Left lobe of liver (tissue), 2 donors: ENCODE measurements around the gene WDR18. TPM values are rescaled to one million over a fixed set of nuclear protein-coding genes. Genes with fewer than 3 reads are reported as not detected.
A peak's percentile ranks its signal among the peaks of the same experiment; 100 is the strongest.
"Not testable (repeated sequence)": the region's sequence is repeated elsewhere in the genome, so short reads cannot be mapped to it uniquely, and the experiment has no call there.

Experiments
- ATAC-seq: fragments of 200-7000 bp; cut with Tn5 transposase; one replicate; pipeline ENCODE4 v1.9.1; 2020; ENCODE audit warnings: mild to moderate bottlenecking, moderate library complexity
- DNase-seq: peaks from one replicate; pipeline ENCODE4 v3.0.0-alpha.2; 2020; ENCODE audit warnings: low spot score
- total RNA-seq: library from RNA; stranded (reverse); gene quantifications from one replicate; pipeline ENCODE4 v1.2.1, GENCODE V29; 2021
- donor health status: DM: no; HTN: no; CAD: no; lungs with moderate emphysema.
- donor health status: DM: no; HTN: yes; CAD: no.

The WDR18 gene
- total RNA-seq, 1 donor from 2014 or later: 34.7 TPM

DNA sequence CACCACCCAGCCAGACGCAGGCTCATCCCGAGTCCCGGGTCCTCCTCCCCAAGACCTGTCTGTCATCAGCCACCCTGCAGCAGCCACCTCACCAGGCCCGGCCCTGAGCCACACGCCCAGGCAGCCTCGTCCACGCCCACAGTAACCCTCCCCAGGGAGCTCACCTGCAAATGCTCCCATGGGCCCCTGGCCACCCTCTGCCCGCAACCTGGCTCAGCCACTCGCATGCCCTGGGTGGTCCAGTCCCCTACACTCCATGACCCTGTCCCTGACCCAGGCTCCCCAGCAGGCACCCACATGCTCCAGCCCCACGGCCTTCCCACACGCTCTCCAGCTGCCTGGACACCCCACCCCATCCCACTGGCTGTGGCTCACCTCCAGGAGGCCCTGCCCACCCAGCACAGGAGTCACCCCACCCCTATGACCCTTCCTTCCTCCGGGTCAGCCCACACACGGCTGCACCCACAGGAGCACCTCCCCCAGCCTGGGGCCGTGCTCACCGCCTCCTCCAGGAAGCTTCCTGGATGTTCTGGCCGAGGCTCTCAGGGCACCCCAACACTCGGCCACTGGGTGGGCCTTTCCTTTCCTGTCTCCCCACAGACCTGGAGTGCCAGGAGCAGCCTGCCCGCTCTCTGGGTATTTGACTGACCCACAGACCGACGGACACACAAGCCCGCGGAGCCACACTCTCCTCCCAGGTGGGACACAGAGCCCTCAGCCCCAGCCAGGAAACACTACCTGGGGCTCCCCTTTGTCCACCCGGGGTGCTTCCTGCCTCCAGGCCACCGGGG lies 33.2 kb downstream of the WDR18 start:
- DNase-seq (no peak), ATAC-seq (no peak)

DNA sequence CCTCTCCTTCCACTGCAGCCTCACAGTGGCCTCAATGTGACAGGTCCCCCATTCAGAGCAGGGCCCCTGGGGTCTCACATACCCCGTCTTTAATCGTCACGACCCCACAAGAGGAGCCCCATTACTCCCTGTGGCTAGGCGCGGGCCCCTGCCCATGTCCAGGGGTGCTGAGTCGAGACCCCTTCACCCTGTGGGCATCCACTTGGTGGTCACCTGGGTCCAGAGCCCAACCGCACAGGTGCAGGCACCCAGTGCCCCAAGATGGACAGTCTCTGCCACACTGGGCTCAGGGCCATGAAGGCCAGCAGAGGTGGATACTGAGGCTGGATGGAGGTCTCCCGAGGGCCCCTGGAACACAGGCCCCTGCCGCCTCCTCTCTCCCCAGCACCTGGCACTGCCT lies 33.8 kb downstream of the WDR18 start:
- no peak for ATAC-seq
- no peak for DNase-seq

DNA sequence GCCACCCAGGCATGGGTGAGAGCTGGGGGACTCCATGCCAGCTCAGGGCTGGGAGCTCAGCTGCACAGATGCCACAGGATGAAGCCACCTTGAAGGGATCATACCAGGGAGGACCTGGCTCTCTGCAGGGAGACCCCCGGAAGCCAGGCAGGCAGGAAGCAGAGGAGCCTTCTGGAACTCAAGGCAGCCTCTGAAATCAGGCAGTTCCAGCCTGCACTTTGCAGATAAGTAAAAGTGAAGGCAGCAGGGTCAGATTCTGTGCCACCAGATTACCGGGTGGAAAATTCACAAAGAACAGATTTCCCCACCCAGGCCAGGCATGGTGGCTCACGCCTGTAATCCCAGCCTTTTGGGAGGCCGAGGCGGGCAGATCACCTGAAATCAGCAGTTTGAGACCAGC lies 34.2 kb downstream of the WDR18 start:
- DNase-seq: no peak
- ATAC-seq: no peak

DNA sequence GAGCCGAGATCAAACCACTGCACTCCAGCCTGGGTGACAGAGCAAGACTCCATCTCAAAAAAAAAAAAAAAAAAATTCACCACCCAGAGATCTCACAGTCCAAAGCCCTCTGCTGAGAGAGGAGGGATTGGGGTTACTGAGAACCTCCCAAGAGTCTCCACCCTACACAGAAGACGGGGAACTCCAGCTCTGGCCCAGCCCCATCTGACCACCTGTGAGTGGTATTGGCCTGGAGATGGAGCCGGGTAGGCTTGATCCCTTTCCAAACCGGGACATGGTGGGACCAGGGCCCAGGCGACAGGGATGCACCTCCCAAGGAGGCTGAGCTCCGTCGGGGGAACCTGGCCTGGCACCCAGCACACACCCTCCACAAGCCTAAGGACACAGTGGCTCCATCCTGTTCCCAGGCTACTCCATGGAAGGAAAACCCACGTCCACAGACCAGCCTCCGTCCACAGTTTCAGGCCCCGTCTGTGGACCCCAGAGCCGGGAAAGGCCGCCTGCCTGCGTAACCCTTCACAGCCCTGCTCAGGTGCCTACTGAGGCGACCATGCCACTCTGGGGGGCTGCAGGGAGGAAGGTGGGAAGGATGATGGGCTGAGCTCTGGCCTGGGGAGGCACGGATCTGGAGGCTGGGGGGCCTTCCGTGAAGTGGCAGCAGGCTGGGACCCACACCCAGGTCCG lies 34.9 kb downstream of the WDR18 start:
- no peak for DNase-seq

DNA sequence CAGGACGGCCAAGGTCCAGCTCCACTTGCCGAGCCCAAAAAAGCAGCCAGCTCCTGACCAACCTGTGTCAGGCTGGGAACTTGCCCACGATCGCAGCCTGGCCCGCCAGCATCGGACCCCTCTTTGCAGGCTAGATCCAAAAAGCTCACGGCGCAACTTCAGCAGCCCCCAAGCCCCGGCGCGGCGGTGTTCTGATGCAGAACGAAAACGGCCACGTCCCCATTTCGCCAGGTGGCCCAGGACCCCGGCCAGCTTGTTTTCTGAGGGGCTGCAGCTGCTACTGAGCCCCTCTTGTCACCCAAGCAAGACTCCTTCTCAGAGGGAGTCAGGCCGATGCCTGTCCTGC lies 35.4 kb downstream of the WDR18 start:
- ATAC-seq (no peak), DNase-seq (no peak)

More for the DNA sequence above, 34.9 kb downstream of the WDR18 start:
- ATAC-seq: no peak

DNA sequence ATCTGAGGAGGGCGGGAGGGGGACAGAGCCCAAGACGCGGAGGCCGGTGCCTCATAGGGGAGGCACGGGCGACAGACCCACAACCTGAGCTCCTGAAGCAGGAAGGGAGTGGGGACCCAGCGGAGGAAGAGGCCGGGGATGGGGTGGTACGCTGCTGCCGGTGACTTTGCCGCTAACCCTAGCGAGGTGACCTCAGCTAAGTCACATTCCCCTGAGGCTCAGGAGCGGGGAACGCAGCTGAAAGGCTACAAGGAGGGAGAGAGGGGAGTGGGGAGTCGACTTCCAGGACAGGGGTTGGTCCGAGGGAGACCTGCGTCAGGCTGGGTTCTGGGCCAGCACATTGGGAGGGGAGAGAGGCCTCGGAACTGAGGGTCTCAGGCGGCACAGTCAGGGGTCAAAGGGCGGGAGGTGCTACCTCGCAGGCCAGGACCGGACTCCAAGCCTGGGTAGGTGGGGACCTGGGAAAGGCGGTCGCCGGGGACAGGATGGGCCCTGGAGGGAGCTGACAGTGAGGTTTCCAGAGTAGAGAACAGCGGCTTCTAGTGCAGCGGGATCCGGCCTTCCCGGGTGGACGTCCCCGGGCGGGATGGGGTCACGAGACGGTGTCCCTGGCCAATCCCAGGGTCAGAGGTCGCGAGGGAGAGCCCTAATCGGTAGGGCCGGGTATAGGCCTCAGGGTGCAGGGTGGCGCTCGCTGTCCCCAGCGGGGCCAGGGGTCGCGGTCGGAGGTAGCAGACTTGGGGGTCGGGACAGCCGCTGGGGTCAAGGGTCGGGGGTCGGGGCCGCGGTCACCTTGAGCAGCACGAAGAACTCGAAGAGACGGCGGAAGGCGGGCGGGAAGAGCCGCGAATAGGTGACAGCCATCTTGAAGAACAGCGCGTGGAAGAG lies 36.1 kb downstream of the WDR18 start:
- peak; percentile 33 for ATAC-seq
- DNase-seq: peak; percentile 74

DNA sequence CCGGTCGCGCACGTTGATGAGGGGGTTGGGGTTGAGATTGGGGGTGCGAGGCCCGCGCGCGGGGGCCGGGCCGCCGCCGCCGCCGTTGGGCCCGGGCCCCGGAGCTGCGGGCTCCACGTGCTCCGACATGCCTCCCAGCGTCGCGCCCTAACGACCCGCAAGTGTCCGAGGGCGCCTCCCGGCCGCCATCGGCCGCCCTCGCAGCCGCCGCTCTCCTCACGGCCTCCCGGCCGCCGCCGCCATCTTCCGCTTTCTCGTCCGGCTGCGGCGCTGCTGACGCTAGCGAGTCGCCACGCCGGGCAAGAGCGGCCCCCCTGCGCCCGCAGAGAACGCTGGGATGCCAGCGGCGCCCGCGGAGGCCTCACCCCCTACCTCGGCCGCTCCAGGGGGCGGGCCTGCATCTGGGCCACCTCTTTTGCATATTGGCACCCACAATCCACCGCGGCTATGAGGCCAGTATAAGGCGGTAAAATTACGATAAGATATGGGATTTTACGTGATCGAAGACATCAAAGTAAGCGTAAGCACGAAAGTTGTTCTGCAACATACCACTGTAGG lies 36.8 kb downstream of the WDR18 start, which contains the start of gene TMEM259:
Gene TMEM259, minus strand, starts transcription at position 256 of the 558 bp plus-strand sequence. Its CDS starts 127 bp downstream, at position 129.
- DNase-seq (peak; percentile 97), ATAC-seq (peak; percentile 88)

DNA sequence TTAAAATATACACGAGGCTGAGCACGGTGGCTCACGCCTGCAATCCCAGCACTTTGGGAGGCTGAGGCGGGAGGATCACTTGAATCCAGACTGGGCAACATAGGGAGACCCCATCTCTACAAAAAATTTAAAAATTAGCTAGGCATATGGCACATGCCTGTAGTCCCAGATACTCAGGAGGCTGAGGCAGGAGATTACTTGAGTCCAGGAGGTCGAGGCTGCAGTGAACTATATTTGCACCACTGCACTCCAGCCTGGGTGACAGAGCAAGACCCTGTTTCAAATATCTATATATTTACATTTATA lies 39.7 kb downstream of the WDR18 start:
- not testable (repeated sequence) for DNase-seq

DNA sequence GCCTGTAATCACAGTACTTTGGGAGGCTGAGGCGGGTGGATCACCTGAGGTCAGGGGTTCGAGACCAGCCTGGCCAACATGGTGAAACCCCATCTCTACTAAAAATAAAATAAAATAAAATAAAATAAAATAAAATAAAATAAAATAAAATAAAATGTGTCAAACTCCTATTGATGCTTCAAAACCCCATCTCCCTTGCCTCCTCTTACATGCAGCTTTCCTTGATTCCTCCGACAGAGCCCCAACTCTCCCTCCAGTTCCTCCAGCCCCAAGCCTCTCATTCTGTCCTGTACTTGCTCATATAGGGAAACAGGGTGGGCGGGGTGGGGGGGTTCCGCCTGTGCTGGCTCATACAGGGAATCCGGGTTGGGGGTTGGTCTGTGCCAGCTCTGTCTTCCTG lies 40.9 kb downstream of the WDR18 start:
- DNase-seq, ATAC-seq: not testable (repeated sequence)

More for the DNA sequence above, 39.7 kb downstream of the WDR18 start:
- not testable (repeated sequence) for ATAC-seq

DNA sequence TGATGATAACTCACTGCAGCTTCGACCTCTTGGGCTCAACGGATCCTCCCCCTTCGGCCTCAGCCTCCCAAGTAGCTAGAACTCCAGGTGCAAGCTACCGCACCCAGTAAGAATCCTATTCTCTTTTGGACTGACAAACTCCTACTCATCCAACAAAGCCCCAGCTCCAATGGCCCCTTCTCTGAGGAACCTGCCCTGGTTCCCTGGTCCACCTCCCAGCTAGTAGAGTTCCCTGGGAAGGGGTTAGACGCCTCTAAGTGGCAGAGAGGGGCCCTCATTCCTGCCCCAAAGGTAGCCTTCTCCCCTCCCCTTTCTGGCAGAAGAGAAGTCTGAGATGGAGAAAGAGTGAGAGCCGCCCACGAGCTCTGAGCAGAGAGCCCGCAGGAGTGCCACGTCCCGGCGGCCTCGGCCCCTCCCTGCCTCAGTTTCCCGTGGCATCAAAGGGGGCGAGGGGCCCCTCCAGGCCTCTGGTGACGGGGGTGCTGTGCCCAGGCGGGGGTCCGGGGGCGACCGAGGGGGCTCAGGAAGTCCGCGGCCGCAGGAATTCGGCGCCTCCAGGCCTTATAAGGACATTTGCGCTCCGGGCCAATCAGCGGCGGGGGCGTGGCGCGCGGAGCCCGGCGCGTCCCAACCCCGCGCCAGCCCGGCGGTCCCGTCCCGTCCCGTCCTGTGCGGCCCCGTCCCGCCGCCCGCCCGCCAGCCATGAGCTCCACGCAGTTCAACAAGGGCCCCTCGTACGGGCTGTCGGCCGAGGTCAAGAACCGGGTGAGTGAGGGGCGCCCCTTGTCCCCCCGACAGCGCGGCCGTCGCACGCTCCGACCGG lies 42.0 kb downstream of the WDR18 start, which contains the start of gene CNN2:
Gene CNN2, plus strand, starts transcription at position 649 of the 823 bp plus-strand sequence. Its CDS starts 54 bp downstream, at position 703.
- ATAC-seq: peak; percentile 85
- DNase-seq: peak; percentile 87

DNA sequence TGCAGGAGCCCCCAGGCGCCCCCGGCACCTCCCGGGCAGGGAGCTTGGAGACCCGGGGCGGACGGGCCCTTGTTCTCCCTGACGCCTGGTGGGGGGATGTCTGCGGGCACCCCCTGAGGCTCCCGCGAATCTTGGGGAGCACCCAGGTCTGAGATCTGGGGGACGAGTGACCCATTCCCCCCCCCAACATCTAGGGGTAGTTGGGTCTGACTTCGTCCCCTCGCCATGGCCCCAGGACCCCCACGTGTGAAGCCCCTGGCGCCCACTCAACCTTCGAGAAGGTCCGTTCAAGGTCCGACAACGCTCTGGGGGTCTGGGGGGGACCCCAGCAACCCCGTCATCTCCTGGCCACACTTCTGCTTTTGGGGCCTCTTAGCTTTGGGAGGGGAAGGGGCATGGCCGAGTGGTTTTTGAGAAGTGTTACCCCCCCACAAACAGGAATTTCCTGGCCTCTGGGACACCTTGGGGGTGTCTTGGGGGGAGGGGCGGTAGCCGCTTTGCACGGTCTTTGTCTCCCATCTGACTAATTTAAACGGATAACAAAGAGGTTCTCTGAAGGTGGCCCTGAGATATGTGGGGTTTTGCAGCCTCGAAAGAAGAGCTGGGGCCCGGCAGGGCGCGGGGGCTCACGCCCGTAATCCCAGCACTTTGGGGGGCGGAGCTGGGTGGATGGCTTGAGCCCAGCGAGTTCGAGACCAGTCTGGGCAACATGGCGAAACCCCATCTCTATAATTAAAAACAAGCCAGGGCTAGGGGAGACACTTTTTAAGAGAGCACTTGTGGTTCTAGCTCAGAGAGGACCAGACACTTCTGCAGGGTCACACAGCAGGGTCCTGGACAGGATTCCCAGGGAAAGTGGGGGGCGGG lies 42.9 kb downstream of the WDR18 start:
- ATAC-seq: peak; percentile 11
- DNase-seq: no peak

DNA sequence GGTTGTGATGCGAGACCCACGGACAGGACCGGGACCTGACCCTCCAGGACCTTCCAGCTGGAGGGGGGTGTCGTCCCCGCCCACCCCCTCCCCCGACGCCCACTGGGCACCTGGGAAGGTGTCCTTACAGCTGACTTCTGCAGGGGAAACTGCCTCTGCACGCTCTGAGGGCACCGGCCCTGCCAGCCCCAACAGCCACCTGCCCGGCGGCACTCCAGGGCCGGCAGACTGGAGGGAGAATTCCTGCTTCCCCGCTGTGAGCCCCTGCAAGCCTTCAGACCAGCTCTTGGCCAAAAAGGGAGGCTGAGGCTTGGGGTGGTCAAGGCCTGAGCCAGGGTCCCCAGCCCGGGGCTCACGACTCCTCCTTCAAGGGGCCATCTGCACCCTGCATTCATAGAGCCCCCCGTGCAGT lies 43.5 kb downstream of the WDR18 start:
- ATAC-seq: peak; percentile 5
- DNase-seq: no peak

DNA sequence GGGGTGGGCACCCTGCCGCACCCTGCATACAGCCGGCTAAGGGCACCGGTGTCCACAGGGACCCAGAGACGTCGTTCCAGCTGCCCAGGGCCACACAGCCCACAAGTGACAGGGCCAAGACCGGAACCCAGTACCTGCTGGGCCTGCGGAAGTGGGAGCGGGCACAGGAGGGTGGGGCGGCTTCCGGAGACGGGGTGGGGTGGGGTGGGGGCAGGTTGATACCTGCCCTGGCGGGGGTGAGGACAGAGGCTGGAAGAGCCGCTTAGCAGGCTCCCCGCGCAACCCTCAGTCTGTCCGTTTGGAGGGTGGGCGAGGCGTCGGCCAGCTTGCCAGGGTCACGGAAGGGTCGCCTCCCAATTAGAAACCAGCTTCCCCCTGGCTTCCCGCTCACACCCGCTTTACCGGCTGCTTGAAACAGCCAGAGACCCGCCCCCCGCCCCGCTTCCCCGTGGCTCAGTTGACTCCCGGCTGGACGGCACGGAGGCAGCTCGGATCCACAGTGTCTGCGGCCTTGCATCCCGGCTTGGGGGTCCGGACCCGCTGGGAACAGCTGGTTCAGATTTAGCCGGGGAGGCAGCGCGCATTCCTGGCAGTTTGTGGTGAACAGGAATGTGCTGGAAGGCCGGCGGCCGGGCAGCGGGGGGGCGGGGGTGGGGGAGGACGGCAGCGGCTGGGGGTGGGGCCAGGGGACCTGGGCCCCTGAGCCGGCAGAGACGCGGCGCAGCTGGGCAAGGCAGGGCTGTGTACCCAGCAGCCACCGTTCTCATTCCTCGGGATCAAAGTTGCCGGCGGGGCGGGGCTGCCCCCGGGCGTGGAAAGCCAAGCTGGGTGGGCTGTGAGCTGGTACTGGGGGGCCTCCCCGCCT lies 44.1 kb downstream of the WDR18 start:
- DNase-seq (no peak), ATAC-seq (peak; percentile 16)

DNA sequence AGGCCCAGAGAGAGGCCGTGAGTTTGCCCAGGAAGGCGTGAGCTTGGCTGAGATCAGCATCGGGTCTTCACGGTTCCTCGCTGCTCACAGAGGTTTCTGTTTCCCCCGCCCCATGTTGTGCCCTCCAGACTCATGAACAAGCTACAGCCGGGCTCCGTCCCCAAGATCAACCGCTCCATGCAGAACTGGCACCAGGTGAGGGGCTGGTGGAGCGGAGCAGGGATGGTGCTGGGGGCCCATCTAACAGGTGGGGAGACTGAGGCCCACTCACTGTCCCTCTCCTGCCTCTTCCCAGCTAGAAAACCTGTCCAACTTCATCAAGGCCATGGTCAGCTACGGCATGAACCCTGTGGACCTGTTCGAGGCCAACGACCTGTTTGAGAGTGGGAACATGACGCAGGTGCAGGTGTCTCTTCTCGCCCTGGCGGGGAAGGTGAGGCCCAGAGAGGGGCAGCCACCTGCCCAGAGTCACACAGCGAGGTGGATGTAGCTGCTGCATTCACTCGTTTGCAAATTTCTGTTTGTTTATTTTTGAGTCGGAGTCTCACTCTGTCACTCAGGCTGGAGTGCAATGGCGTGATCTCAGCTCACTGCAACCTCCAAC lies 48.2 kb downstream of the WDR18 start:
- DNase-seq (no peak), ATAC-seq (no peak)

DNA sequence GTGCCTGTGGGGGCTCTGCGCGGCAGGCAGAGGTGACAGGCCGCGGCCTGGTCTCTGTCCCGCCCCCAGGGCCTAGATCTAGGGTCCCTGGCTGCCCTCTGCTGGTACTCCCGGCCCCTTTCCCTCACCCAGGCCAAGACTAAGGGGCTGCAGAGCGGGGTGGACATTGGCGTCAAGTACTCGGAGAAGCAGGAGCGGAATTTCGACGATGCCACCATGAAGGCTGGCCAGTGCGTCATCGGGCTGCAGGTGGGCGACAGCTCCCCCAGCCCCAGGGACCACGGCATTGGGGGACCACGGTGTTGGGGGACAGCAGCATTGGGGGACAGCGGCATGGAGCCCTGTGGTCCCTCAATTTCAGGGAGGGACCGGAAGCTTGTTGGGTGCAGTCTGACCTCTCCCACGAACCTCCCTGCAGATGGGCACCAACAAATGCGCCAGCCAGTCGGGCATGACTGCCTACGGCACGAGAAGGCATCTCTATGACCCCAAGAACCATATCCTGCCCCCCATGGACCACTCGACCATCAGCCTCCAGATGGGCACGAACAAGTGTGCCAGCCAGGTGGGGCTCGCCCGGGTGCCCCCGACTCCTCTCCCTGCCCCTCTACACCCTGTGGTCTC lies 52.0 kb downstream of the WDR18 start:
- ATAC-seq: no peak
- no peak for DNase-seq

DNA sequence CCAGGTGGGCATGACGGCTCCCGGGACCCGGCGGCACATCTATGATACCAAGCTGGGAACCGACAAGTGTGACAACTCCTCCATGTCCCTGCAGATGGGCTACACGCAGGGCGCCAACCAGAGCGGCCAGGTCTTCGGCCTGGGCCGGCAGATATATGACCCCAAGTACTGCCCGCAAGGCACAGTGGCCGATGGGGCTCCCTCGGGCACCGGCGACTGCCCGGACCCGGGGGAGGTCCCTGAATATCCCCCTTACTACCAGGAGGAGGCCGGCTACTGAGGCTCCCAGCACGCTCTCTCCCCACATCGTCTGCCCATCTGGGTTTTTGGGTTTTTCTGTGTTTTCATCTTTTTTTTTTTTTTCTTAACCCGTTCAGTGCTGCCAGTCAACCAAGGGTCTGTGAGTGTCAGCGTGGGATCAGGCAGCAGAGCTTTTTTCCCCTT lies 53.5 kb downstream of the WDR18 start:
- no peak for DNase-seq
- no peak for ATAC-seq

DNA sequence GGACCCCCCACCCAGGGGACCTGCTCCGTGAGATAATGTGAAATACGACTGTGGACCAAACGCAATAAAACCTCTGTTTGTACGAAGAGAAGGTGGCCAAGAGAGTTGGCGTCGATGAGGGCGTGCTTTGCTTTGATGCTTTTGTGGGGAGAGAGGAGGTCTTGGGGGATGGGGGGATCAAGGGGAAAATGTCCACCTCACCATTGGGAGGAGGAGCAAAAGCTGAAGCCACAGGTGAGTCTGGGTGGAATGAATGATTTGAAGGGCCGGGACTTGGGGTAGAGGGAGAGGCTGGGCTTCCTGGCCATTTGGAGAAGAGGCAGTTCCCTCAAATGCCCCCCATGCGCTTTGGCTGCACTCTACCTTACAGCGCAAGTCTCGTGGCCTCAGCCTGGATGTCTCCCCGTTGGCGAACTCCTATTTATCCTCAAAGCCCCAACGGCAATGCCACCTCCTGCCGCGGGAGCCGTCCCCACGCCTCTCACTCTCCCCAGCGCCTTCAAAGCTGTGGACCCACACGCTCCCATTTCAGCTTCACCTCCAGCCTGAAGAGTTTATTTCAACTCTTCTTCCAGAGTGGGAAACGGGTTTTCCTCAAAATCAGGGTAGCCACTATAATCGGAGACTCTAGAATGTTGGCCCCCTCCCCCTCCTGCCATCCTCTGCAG lies 55.0 kb downstream of the WDR18 start:
- DNase-seq (no peak), ATAC-seq (no peak)
